ENCODE measurements around the gene INTS15.

INTS15 gene

GRCh38 chr7:6606866-6607583 lies 17.2 kb downstream of the INTS15 start:
- peaks cover 21% of the 10 kb centered on the region for H3K36me3 ChIP-seq (ENCODE audit: low read depth)
- no peak overlapping the region for H3K27ac ChIP-seq (ENCODE audit: poor library complexity, severe bottlenecking)
- DNase-seq (ENCODE audit: low spot score) (no peak), ATAC-seq (ENCODE audit: low read depth) (no peak)
- no peak overlapping the region for H3K4me3 ChIP-seq (ENCODE audit: severe bottlenecking)
- no peaks in the 10 kb centered on the region for H3K4me1 ChIP-seq (ENCODE audit: insufficient read depth, poor library complexity, severe bottlenecking)
- no peaks in the 10 kb centered on the region for H3K27me3 ChIP-seq (ENCODE audit: insufficient read depth, poor library complexity, severe bottlenecking)
- no peaks in the 10 kb centered on the region for H3K9me3 ChIP-seq (ENCODE audit: severe bottlenecking)
- no peak for TF ChIP-seq CTCF (IDR thresholded peaks at IDR 0.05; ENCODE audit: poor library complexity, severe bottlenecking)

DNA sequence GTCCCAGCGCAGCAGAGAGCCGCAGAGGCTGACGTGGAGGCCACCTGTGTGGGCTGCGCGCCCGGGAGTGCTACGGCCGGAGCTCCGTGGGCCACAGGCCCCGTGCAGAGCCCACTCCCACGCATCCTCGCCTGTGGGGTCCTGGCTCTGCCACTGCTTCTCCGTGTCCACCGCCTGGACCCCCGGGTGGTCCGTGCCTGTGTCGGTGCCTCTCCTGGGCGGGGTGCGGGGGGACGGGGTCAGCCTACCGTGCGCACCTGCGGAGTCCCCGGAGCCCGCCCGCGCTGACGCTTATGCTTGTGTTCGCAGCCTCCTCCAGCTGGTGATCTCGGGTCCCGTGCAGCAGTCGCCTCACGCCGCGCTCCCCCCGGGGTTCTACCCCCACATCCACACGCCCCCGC lies 17.8 kb downstream of the INTS15 start:
- no peaks in the 10 kb centered on the region for H3K9me3 ChIP-seq (ENCODE audit: severe bottlenecking)
- H3K36me3 ChIP-seq (ENCODE audit: low read depth): peaks cover 15% of the 10 kb centered on the region
- no peaks in the 10 kb centered on the region for H3K4me1 ChIP-seq (ENCODE audit: insufficient read depth, poor library complexity, severe bottlenecking)
- H3K4me3 ChIP-seq (ENCODE audit: severe bottlenecking): no peak overlapping the region
- no peak overlapping the region for H3K27ac ChIP-seq (ENCODE audit: poor library complexity, severe bottlenecking)
- H3K27me3 ChIP-seq (ENCODE audit: insufficient read depth, poor library complexity, severe bottlenecking): no peaks in the 10 kb centered on the region
- ATAC-seq (ENCODE audit: low read depth) (no peak), DNase-seq (ENCODE audit: low spot score) (no peak)
- no peak for TF ChIP-seq CTCF (IDR thresholded peaks at IDR 0.05; ENCODE audit: poor library complexity, severe bottlenecking)

- Histone ChIP-seq H3K27me3 (ENCODE audit: insufficient read depth, poor library complexity, severe bottlenecking) (no peaks in the 10 kb centered on the region), H3K4me3 (ENCODE audit: severe bottlenecking) (no peak overlapping the region), H3K9me3 (ENCODE audit: severe bottlenecking) (no peaks in the 10 kb centered on the region), H3K27ac (ENCODE audit: poor library complexity, severe bottlenecking) (no peak overlapping the region), H3K4me1 (ENCODE audit: insufficient read depth, poor library complexity, severe bottlenecking) (no peaks in the 10 kb centered on the region), H3K36me3 (ENCODE audit: low read depth) (peaks cover 11% of the 10 kb centered on the region)
- no peak for ATAC-seq (ENCODE audit: low read depth)
- TF ChIP-seq CTCF (IDR thresholded peaks at IDR 0.05; ENCODE audit: poor library complexity, severe bottlenecking): no peak
- DNase-seq (ENCODE audit: low spot score): no peak
Measured at GRCh38 chr7:6608081-6608480, 18.3 kb downstream of the INTS15 start.

DNA sequence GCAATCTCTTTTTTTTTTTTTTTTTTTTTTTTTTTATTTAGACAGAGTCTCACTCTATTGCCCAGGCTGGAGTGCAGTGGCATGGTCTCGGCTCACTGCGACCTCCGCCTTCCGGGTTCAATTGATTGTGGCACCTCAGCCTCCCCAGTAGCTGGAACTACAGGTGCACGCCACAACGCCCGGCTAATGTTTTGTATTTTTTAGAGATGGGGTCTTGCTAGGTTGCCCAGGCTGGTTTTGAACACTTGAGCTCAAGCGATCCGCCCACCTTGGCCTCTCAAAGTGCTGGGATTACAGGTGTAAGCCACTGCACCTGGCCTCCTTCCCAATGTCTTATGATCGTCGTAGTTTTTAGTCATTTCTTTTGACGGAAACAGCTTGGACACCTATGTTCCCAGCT lies 19.0 kb downstream of the INTS15 start:
- TF ChIP-seq CTCF (IDR thresholded peaks at IDR 0.05; ENCODE audit: poor library complexity, severe bottlenecking): no peak
- Histone ChIP-seq H3K9me3 (ENCODE audit: severe bottlenecking) (no peaks in the 10 kb centered on the region), H3K27me3 (ENCODE audit: insufficient read depth, poor library complexity, severe bottlenecking) (no peaks in the 10 kb centered on the region), H3K4me1 (ENCODE audit: insufficient read depth, poor library complexity, severe bottlenecking) (no peaks in the 10 kb centered on the region), H3K27ac (ENCODE audit: poor library complexity, severe bottlenecking) (no peak overlapping the region), H3K4me3 (ENCODE audit: severe bottlenecking) (no peak overlapping the region), H3K36me3 (ENCODE audit: low read depth) (peaks cover 5% of the 10 kb centered on the region; the same call in 1 of the 2 replicates)
- ATAC-seq (ENCODE audit: low read depth) (no peak), DNase-seq (ENCODE audit: low spot score) (no peak)

- TF ChIP-seq CTCF (IDR thresholded peaks at IDR 0.05; ENCODE audit: poor library complexity, severe bottlenecking): no peak
- ATAC-seq (ENCODE audit: low read depth) (no peak), DNase-seq (ENCODE audit: low spot score) (no peak)
- H3K4me1 ChIP-seq (ENCODE audit: insufficient read depth, poor library complexity, severe bottlenecking): no peaks in the 10 kb centered on the region
- H3K27ac ChIP-seq (ENCODE audit: poor library complexity, severe bottlenecking): no peak overlapping the region
- H3K27me3 ChIP-seq (ENCODE audit: insufficient read depth, poor library complexity, severe bottlenecking): peaks cover 6% of the 10 kb centered on the region
- H3K4me3 ChIP-seq (ENCODE audit: severe bottlenecking): no peak overlapping the region
- peaks cover 4% of the 10 kb centered on the region; the same call in 1 of the 2 replicates for H3K36me3 ChIP-seq (ENCODE audit: low read depth)
- no peaks in the 10 kb centered on the region for H3K9me3 ChIP-seq (ENCODE audit: severe bottlenecking)
Measured at GRCh38 chr7:6612819-6613218, 23.0 kb downstream of the INTS15 start.

Data from RWPE2 (cell line).